Measurements from ENCODE around the gene ZFAND3. TPM values are rescaled to one million over a fixed set of nuclear protein-coding genes. Genes with fewer than 3 reads are reported as not detected.
"Not testable (repeated sequence)": the region's sequence is repeated elsewhere in the genome, so short reads cannot be mapped to it uniquely, and the experiment has no call there.

Gene ZFAND3
- polyA plus RNA-seq, 2 of the 4 experiments (the other 2 are of a cell fraction), result 12.0 to 50.0 TPM

DNA sequence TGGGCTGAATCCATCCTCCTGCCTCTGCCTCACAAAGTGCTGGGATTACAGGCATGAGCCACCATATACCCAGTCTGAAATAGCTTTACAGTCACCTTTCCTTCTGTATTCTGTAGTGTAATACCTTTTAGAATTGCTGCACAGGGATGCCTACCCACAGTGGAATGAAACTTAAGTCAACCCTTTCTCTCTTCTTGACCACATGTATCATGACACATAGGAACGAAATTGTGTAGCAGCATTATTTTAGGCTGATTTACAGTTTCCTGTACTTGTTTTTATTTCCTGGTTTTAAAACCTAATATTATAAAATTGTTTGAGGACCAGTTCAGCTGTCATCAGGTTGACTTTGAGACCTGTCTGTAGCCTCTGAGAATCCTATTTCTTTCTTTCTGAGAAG, 297.8 kb downstream of the ZFAND3 start (continued):
- TF ChIP-seq TP53 (CRISPR knock-in tag; IDR thresholded peaks at IDR 0.05) (no peak), CEBPB (IDR thresholded peaks at IDR 0.05) (no peak)

GRCh38 chr6:38118791-38119365, 299.4 kb downstream of the ZFAND3 start:
- TF ChIP-seq CEBPB (IDR thresholded peaks at IDR 0.05) (no peak), MAFK (IDR thresholded peaks at IDR 0.05; ENCODE audit: partially characterized antibody) (no peak), CHD4 (IDR thresholded peaks at IDR 0.05; ENCODE audit: borderline replicate concordance) (no peak), KDM1A (IDR thresholded peaks at IDR 0.05; ENCODE audit: low read depth) (no peak), HOXB5 (CRISPR knock-in tag; IDR thresholded peaks at IDR 0.05) (no peak), EHMT2 (IDR thresholded peaks at IDR 0.05; ENCODE audit: low read depth) (no peak)
- TF ChIP-seq, protein P1, sequence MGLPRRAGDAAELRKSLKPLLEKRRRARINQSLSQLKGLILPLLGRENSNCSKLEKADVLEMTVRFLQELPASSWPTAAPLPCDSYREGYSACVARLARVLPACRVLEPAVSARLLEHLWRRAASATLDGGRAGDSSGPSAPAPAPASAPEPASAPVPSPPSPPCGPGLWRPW (IDR thresholded peaks at IDR 0.05), result no peak

DNA sequence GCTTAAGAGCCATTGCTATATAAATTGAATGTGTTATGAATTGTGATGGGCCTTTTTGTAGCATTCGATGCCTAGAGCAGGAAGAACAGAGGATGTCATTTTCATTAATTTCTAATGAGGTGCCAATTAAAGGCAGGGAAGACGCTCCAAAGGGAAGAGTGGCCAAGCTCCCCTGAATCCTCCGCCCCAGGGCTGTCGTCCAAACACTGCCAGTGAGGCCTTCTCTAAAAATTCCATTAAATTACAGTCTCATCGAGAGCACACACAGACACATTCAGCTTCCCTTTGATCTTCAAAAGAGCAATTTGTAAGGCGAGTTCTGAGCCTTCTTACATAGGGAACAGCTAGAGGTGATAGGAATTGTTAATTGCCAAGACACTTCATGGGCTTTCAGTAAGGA, 300.0 kb downstream of the ZFAND3 start:
- WGBS (ENCODE audit: missing lambda C conversion rate), result 89% methylated on average over 6 of the region's 6 CpGs
- no peak for FAIRE-seq
- ATAC-seq, result no peak

More at GRCh38 chr6:38118791-38119365, 299.4 kb downstream of the ZFAND3 start:
- no peak for ATAC-seq
- Histone ChIP-seq H3K9me3 (no peaks in the 10 kb centered on the region), H3K4me1 (no peaks in the 10 kb centered on the region), H3K4me3 (no peak overlapping the region), H3K27ac (no peak overlapping the region), H3K4me2 (no peak overlapping the region)
- ChIA-PET CTCF (no interaction called here), POLR2A (no interaction called here)
- 92% methylated on average over 2 of the region's 2 CpGs for WGBS (ENCODE audit: missing lambda C conversion rate)
- no peak for FAIRE-seq
- DNase-seq (ENCODE audit: low read depth in 1 of 2, low spot score in 1 of 2), result no peak

GRCh38 chr6:38124224-38124926, 304.8 kb downstream of the ZFAND3 start:
- H3K4me2 ChIP-seq; ATAC-seq; H3K9me3 ChIP-seq; H3K27ac ChIP-seq; H3K4me3 ChIP-seq; FAIRE-seq; H3K4me1 ChIP-seq; POLR2A ChIA-PET; DNase-seq (ENCODE audit: low read depth in 1 of 2, low spot score in 1 of 2): not testable (repeated sequence)
- CTCF ChIA-PET, result interaction anchor here (1.1 kb wide), 1 partner anchor 8 kb away, joined by 3 read pairs; no protein-coding TSS in a partner anchor
- WGBS (ENCODE audit: missing lambda C conversion rate), result 91% methylated on average over 21 of the region's 40 CpGs

More for the DNA sequence above, 300.0 kb downstream of the ZFAND3 start:
- Histone ChIP-seq H3K4me3 (no peak overlapping the region), H3K27ac (no peak overlapping the region), H3K4me2 (no peak overlapping the region), H3K9me3 (no peaks in the 10 kb centered on the region), H3K4me1 (no peaks in the 10 kb centered on the region)
- no peak for DNase-seq (ENCODE audit: low read depth in 1 of 2, low spot score in 1 of 2)
- CTCF ChIA-PET, result no interaction called here
- TF ChIP-seq RNF2 (IDR thresholded peaks at IDR 0.05; ENCODE audit: borderline replicate concordance, low read depth) (no peak), CHD4 (IDR thresholded peaks at IDR 0.05; ENCODE audit: borderline replicate concordance) (no peak), JUNB (IDR thresholded peaks at IDR 0.05) (no peak), SMC3 (IDR thresholded peaks at IDR 0.05) (no peak)
- TF ChIP-seq, protein P2, sequence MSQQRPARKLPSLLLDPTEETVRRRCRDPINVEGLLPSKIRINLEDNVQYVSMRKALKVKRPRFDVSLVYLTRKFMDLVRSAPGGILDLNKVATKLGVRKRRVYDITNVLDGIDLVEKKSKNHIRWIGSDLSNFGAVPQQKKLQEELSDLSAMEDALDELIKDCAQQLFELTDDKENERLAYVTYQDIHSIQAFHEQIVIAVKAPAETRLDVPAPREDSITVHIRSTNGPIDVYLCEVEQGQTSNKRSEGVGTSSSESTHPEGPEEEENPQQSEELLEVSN (IDR thresholded peaks at IDR 0.05; ENCODE audit: borderline replicate concordance, low read depth), result no peak
- POLR2A ChIA-PET, result no interaction called here

DNA sequence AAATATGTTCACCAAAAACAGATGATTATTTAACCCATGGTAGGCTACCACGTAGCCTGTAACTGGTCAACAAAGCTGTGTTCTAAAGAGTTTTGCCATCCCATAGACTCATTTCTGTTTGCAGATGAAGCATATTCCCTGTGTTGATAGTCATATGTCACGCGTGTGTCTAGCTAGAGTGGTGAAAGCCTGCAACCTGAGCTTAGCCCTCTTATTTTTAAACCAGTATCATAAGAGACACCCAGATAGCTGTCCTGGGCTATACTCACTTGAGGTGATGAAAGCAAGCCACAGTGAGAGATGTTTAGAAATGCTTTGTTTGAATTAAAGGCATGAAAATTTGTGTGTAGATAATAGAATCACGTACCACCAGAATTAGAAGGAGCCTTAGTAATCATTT, 307.8 kb downstream of the ZFAND3 start:
- FAIRE-seq (no peak), ATAC-seq (no peak), DNase-seq (ENCODE audit: low read depth in 1 of 2, low spot score in 1 of 2) (no peak)
- TF ChIP-seq, protein P3, sequence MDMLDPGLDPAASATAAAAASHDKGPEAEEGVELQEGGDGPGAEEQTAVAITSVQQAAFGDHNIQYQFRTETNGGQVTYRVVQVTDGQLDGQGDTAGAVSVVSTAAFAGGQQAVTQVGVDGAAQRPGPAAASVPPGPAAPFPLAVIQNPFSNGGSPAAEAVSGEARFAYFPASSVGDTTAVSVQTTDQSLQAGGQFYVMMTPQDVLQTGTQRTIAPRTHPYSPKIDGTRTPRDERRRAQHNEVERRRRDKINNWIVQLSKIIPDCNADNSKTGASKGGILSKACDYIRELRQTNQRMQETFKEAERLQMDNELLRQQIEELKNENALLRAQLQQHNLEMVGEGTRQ (IDR thresholded peaks at IDR 0.05), result no peak
- TF ChIP-seq RAD21 (conservative IDR thresholded peaks at IDR 0.05 in 1 of 2, IDR thresholded peaks at IDR 0.05 in 1 of 2) (no peak), KDM1A (IDR thresholded peaks at IDR 0.05; ENCODE audit: low read depth) (no peak), CBX8 (IDR thresholded peaks at IDR 0.05) (no peak), ATOH8 (CRISPR knock-in tag; IDR thresholded peaks at IDR 0.05; ENCODE audit: low read depth) (no peak), BHLHE40 (IDR thresholded peaks at IDR 0.05; ENCODE audit: low read depth, low read length) (no peak)
- Histone ChIP-seq H3K4me2 (no peak overlapping the region), H3K27ac (no peak overlapping the region), H3K9me3 (0 out of 3 replicates have a peak, but pooled peaks cover 4% of the 10 kb centered on the region), H3K4me1 (no peaks in the 10 kb centered on the region), H3K4me3 (no peak overlapping the region)
- WGBS (ENCODE audit: missing lambda C conversion rate), result 96% methylated on average over 4 of the region's 4 CpGs
- CTCF ChIA-PET, result interaction anchor here (0.7 to 1.0 kb wide), 2 partner anchors 12 to 436 kb away, joined by 3 read pairs; no protein-coding TSS in a partner anchor
- POLR2A ChIA-PET, result no interaction called here

Data from A549 (cell line).